H1 (cell line): ENCODE measurements around the gene ARHGEF26. TPM values are rescaled to one million over a fixed set of nuclear protein-coding genes. Genes with fewer than 3 reads are reported as not detected.
A peak's percentile ranks its signal among the peaks of the same experiment; 100 is the strongest.

Experiments used
- CTCF ChIA-PET: fragments of 300-600 bp; sonication (Branson Sonifier 250); formaldehyde crosslinking; loops from one replicate; lab custom pipeline; 2021; ENCODE audit not compliant: partially characterized antibody; lab: Charles Lee
- POLR2A ChIA-PET: fragments of 300-600 bp; sonication (Branson Sonifier 250); formaldehyde crosslinking; loops from one replicate; lab custom pipeline; 2021; ENCODE audit warnings: inconsistent platforms; ENCODE audit not compliant: partially characterized antibody; lab: Charles Lee
- DNase-seq, 2 experiments: peaks; one replicate each; pipeline versions ENCODE4 v3.0.0 to v3.0.0-alpha.2; 2010 to 2022; ENCODE audit warnings: low spot score in 2 of 2, low read depth in 1 of 2, mixed read lengths in 1 of 2
- FAIRE-seq: peaks from 2 replicates; lab custom pipeline; 2011; peaks lifted over from hg19 to GRCh38; lab: Jason Lieb, UNC
- H2AFZ ChIP-seq: 2 replicates; pipeline ENCODE4 v1.8.1; 2012; ENCODE audit warnings: low read length, inconsistent platforms
- H2AK5ac ChIP-seq: 2 replicates; pipeline ENCODE4 v1.6.1; 2013; ENCODE audit warnings: low read depth, low read length
- H2BK120ac ChIP-seq: replicated peaks from 2 replicates; pipeline ENCODE3; 2013; ENCODE audit warnings: low read depth, low read length, inconsistent platforms
- H2BK12ac ChIP-seq: 2 replicates; pipeline ENCODE4 v1.6.1; 2013; ENCODE audit warnings: low read depth, low read length
- H2BK15ac ChIP-seq: 2 replicates; pipeline ENCODE4 v1.6.1; 2013; ENCODE audit warnings: low read length
- H2BK20ac ChIP-seq: 2 replicates; pipeline ENCODE4 v1.6.1; 2013; ENCODE audit warnings: low read length
- H2BK5ac ChIP-seq: 2 replicates; pipeline ENCODE4 v1.6.1; 2013; ENCODE audit warnings: low read depth, low read length
- H3K14ac ChIP-seq: 2 replicates; pipeline ENCODE4 v1.6.1; 2013; ENCODE audit warnings: inconsistent platforms; ENCODE audit not compliant: insufficient read length
- H3K18ac ChIP-seq: 2 replicates; pipeline ENCODE4 v1.6.1; 2013; ENCODE audit warnings: low read length; ENCODE audit errors: extremely low read depth
- H3K23ac ChIP-seq: 2 replicates; pipeline ENCODE4 v1.6.1; 2013; ENCODE audit warnings: inconsistent platforms; ENCODE audit not compliant: insufficient read length
- H3K23me2 ChIP-seq: 2 replicates; pipeline ENCODE4 v1.6.1; 2013; ENCODE audit warnings: low read depth, low read length
- H3K27ac ChIP-seq: 2 replicates; pipeline ENCODE4 v1.6.1; 2011; ENCODE audit warnings: low read depth, low read length, inconsistent platforms
- H3K27me3 ChIP-seq, 4 experiments: replicated peaks in 1 of 4; 1 replicate in 1 of 4; 2 replicates in 3 of 4; pipeline versions ENCODE4 v1.6.1 to v1.8.1; 2011 to 2013; ENCODE audit warnings: low read length in 3 of 4, mild to moderate bottlenecking in 3 of 4, inconsistent platforms in 2 of 4, mixed read lengths in 2 of 4, moderate library complexity in 1 of 4; ENCODE audit not compliant: control insufficient read depth in 3 of 4, insufficient read depth in 3 of 4; ENCODE audit errors: extremely low read depth in 1 of 4
- H3K36me3 ChIP-seq, 4 experiments: 2 replicates each; pipeline versions ENCODE4 v1.6.1 to v1.8.1; 2011 to 2013; ENCODE audit warnings: mild to moderate bottlenecking in 4 of 4, low read length in 3 of 4, moderate library complexity in 2 of 4, control low read depth in 1 of 4, inconsistent platforms in 1 of 4; ENCODE audit not compliant: insufficient read depth in 4 of 4, control insufficient read depth in 2 of 4
- H3K4ac ChIP-seq: replicated peaks from 2 replicates; pipeline ENCODE3; 2013; ENCODE audit warnings: low read length, low read depth, mixed read lengths, inconsistent platforms; ENCODE audit not compliant: insufficient read length
- H3K4me1 ChIP-seq, 4 experiments: replicated peaks in 1 of 4; 1 replicate in 1 of 4; 2 replicates in 3 of 4; pipeline versions ENCODE4 v1.6.1 to v1.8.1; 2011 to 2013; ENCODE audit warnings: low read length in 3 of 4, inconsistent platforms in 2 of 4, mixed read lengths in 1 of 4; ENCODE audit not compliant: insufficient read depth in 4 of 4, control insufficient read depth in 3 of 4
- H3K4me2 ChIP-seq, 2 experiments: 2 replicates each; pipeline versions ENCODE4 v1.6.1 to v1.8.1; 2011 to 2013; ENCODE audit warnings: low read depth in 2 of 2, low read length in 2 of 2, control low read depth in 1 of 2, inconsistent platforms in 1 of 2, mild to moderate bottlenecking in 1 of 2; ENCODE audit not compliant: insufficient read depth in 1 of 2
- H3K4me3 ChIP-seq, 4 experiments: fragments of 200-600, 300-600 bp in 1 of 4; sonication (generic), shearing (Covaris generic), sonication (Bioruptor Twin) in 1 of 4; 2 replicates each; pipeline versions ENCODE4 v1.5.1 to v1.8.1; 2011 to 2016; ENCODE audit warnings: low read length in 4 of 4, low read depth in 3 of 4, control low read depth in 2 of 4, inconsistent platforms in 2 of 4, mild to moderate bottlenecking in 2 of 4, mixed read lengths in 1 of 4, moderate library complexity in 1 of 4; ENCODE audit not compliant: insufficient read depth in 2 of 4; ENCODE audit errors: extremely low read depth in 1 of 4
- H3K56ac ChIP-seq: replicated peaks from 2 replicates; pipeline ENCODE3; 2013; ENCODE audit warnings: low read depth, mild to moderate bottlenecking, mixed read lengths, low read length, inconsistent platforms; ENCODE audit not compliant: insufficient read length
- H3K79me1 ChIP-seq: 2 replicates; pipeline ENCODE4 v1.6.1; 2013; ENCODE audit warnings: low read depth, low read length, control low read depth
- H3K79me2 ChIP-seq, 2 experiments: 2 replicates each; pipeline versions ENCODE4 v1.6.1 to v1.8.1; 2012 to 2013; ENCODE audit warnings: low read length in 2 of 2, mild to moderate bottlenecking in 2 of 2, inconsistent platforms in 1 of 2; ENCODE audit not compliant: insufficient read depth in 2 of 2, control insufficient read depth in 1 of 2
- H3K9ac ChIP-seq, 4 experiments: replicated peaks in 1 of 4; 1 replicate in 1 of 4; 2 replicates in 3 of 4; pipeline versions ENCODE4 v1.6.1 to v1.8.1; 2011 to 2013; ENCODE audit warnings: low read depth in 3 of 4, low read length in 3 of 4, control low read depth in 2 of 4, mild to moderate bottlenecking in 2 of 4, moderate library complexity in 2 of 4, inconsistent platforms in 1 of 4; ENCODE audit errors: extremely low read depth in 1 of 4
- H3K9me3 ChIP-seq, 2 experiments: 2 replicates each; pipeline versions ENCODE4 v1.6.1 to v1.8.1; 2012 to 2013; ENCODE audit warnings: mild to moderate bottlenecking in 2 of 2, moderate library complexity in 2 of 2, control low read depth in 1 of 2, inconsistent platforms in 1 of 2, low read depth in 1 of 2, low read length in 1 of 2, mixed read lengths in 1 of 2; ENCODE audit not compliant: insufficient read depth in 2 of 2
- H4K20me1 ChIP-seq, 2 experiments: replicated peaks in 1 of 2; 2 replicates each; pipeline versions ENCODE3 to v1.8.1; 2011 to 2013; ENCODE audit warnings: inconsistent platforms in 2 of 2, low read length in 2 of 2, mild to moderate bottlenecking in 1 of 2; ENCODE audit not compliant: insufficient read depth in 2 of 2, control insufficient read depth in 1 of 2
- H4K5ac ChIP-seq: 2 replicates; pipeline ENCODE4 v1.6.1; 2013; ENCODE audit warnings: low read length, low read depth, mixed read lengths, inconsistent platforms; ENCODE audit not compliant: insufficient read length
- H4K8ac ChIP-seq: 2 replicates; pipeline ENCODE4 v1.8.0; 2013; ENCODE audit warnings: mild to moderate bottlenecking, moderate library complexity, low read length, inconsistent platforms; ENCODE audit not compliant: insufficient read depth; ENCODE audit errors: extremely low read depth
- H4K91ac ChIP-seq: replicated peaks from 2 replicates; pipeline ENCODE3; 2013; ENCODE audit warnings: low read length, mixed read lengths, inconsistent platforms; ENCODE audit not compliant: insufficient read length
- BRCA1 ChIP-seq: IDR thresholded peaks from 2 replicates; pipeline ENCODE4 v1.6.1; 2012; ENCODE audit warnings: low read depth, low read length, improper control_type of control experiment
- CREB1 ChIP-seq: IDR thresholded peaks from 2 replicates; pipeline ENCODE4 v1.6.1; 2012; ENCODE audit warnings: inconsistent platforms
- CTBP2 ChIP-seq: IDR thresholded peaks from 2 replicates; pipeline ENCODE4 v1.7.0; 2011; ENCODE audit warnings: borderline replicate concordance, mild to moderate bottlenecking, moderate library complexity, mixed read lengths, low read length; ENCODE audit not compliant: insufficient read depth, insufficient read length
- EGR1 ChIP-seq: IDR thresholded peaks from 2 replicates; pipeline ENCODE4 v1.6.1; 2011; ENCODE audit warnings: low read depth, low read length, borderline replicate concordance
- EZH2 ChIP-seq: fragments of 200-600 bp; sonication (generic); IDR thresholded peaks from 2 replicates; pipeline ENCODE4 v1.7.1; 2012; ENCODE audit warnings: low read depth, mild to moderate bottlenecking, moderate library complexity, low read length, inconsistent platforms; ENCODE audit not compliant: severe bottlenecking
- KDM4A ChIP-seq: IDR thresholded peaks from one replicate; pipeline ENCODE4 v1.7.1; 2012; ENCODE audit warnings: low read depth, mild to moderate bottlenecking, moderate library complexity, low read length, inconsistent platforms; ENCODE audit not compliant: severe bottlenecking
- NRF1 ChIP-seq: IDR thresholded peaks from 2 replicates; pipeline ENCODE4 v1.6.1; 2011; ENCODE audit warnings: mild to moderate bottlenecking, low read depth, low read length, improper control_type of control experiment
- POLR2AphosphoS5 ChIP-seq: IDR thresholded peaks from 2 replicates; pipeline ENCODE4 v1.6.1; 2011; ENCODE audit warnings: low read depth, low read length
- RAD21 ChIP-seq, 2 experiments: IDR thresholded peaks in 1 of 2; conservative IDR thresholded peaks in 1 of 2; 2 replicates each; pipeline ENCODE4 v1.6.1; 2011; ENCODE audit warnings: low read depth in 2 of 2, low read length in 2 of 2, improper control_type of control experiment in 1 of 2, inconsistent platforms in 1 of 2, mild to moderate bottlenecking in 1 of 2, moderate library complexity in 1 of 2
- RBBP5 ChIP-seq: IDR thresholded peaks from 2 replicates; pipeline ENCODE4 v1.7.1; 2012; ENCODE audit warnings: low read depth, mild to moderate bottlenecking, inconsistent platforms, low read length, moderate library complexity, borderline replicate concordance
- SIN3A ChIP-seq, 2 experiments: IDR thresholded peaks in 1 of 2; conservative IDR thresholded peaks in 1 of 2; 2 replicates each; pipeline ENCODE4 v1.6.1; 2011 to 2012; ENCODE audit warnings: low read length in 2 of 2, improper control_type of control experiment in 1 of 2, low read depth in 1 of 2, mild to moderate bottlenecking in 1 of 2
- SP4 ChIP-seq: IDR thresholded peaks from 2 replicates; pipeline ENCODE4 v1.6.1; 2012; ENCODE audit warnings: low read length, inconsistent platforms
- USF2 ChIP-seq: IDR thresholded peaks from 2 replicates; pipeline ENCODE4 v1.6.1; 2011; ENCODE audit warnings: low read length, improper control_type of control experiment
- WGBS, 2 experiments: shearing (Covaris generic) in 1 of 2; methylation state at CpG; one replicate each; pipeline versions ENCODE4 v1.1.6 to v1.1.7; 2013 to 2015; ENCODE audit warnings: low lambda C conversion rate in 2 of 2, mixed read lengths in 2 of 2, inconsistent platforms in 1 of 2, low coverage in 1 of 2, missing lambda C conversion rate in 1 of 2; ENCODE audit not compliant: insufficient replicate concordance in 2 of 2, insufficient coverage in 1 of 2, insufficient read length in 1 of 2; ENCODE audit errors: extremely low coverage in 1 of 2, missing lambda C conversion rate in 1 of 2; 5-methylcytosine and 5-hydroxymethylcytosine counted together
- polyA plus RNA-seq, 7 experiments: library from polyadenylated mRNA; depleted of rRNA in 3 of 7; stranded (reverse) in 5 of 7; unstranded in 2 of 7; fragments of >200 nt in 5 of 7; fragments of 200-250 nt in 2 of 7; gene quantifications; 1 replicate in 5 of 7; 2 replicates in 1 of 7; 4 replicates in 1 of 7; pipeline versions ENCODE4 v1.2.1 to v1.2.3, GENCODE V29; 2011 to 2013; ENCODE audit warnings: missing spikeins in 2 of 7, mixed read lengths in 2 of 7
- total RNA-seq: library from RNA; stranded (reverse); fragmentation: NEBNext Ultra II Directional; extraction: Animal tissue kit (Norgen Biotek cat#: 25700); gene quantifications from 2 replicates; pipeline ENCODE4 v1.2.1, GENCODE V29; 2021

ARHGEF26 gene
- total and polyA plus RNA-seq, 2 of the 8 experiments (the other 6 are each of a cell fraction or from before 2014, with no cell fraction given), result 3.1 to 15.6 TPM

- no peak overlapping the region for H2BK120ac ChIP-seq
- no peak overlapping the region for H2BK5ac ChIP-seq
- peaks cover 0 to 8% (median 3%) of the 10 kb centered on the region in 4 experiments; a peak in 4 of 7 replicates for H3K4me1 ChIP-seq
- peaks cover 0 to 1% (median 0%) of the 10 kb centered on the region in 4 experiments; a peak in 1 of 7 replicates for H3K27me3 ChIP-seq
- H2BK20ac ChIP-seq, result no peak overlapping the region
- peaks cover 0 to 6% (median 1%) of the 10 kb centered on the region in 4 experiments; a peak in 2 of 8 replicates for H3K36me3 ChIP-seq
- no peak overlapping the region for H3K4me2 ChIP-seq
- no peaks in the 10 kb centered on the region for H3K79me1 ChIP-seq
- H3K27ac ChIP-seq, result no peak overlapping the region
- no peak overlapping the region for H2AFZ ChIP-seq
- no peak overlapping the region for H4K91ac ChIP-seq
- peak; percentile 66 for FAIRE-seq
- no peak overlapping the region for H3K56ac ChIP-seq
- no peak overlapping the region for H3K4ac ChIP-seq
- no peaks in the 10 kb centered on the region for H3K79me2 ChIP-seq
- ChIA-PET CTCF (interaction anchor here (1.6 kb wide), 1 partner anchor 26 kb away, joined by 4 read pairs; no protein-coding TSS in a partner anchor), POLR2A (no interaction called here)
- H3K4me3 ChIP-seq, result no peak overlapping the region
- H3K9ac ChIP-seq, result no peak overlapping the region
- H4K8ac ChIP-seq, result no peak overlapping the region
- no peak overlapping the region for H2BK12ac ChIP-seq
- H2BK15ac ChIP-seq, result no peak overlapping the region
- no peak overlapping the region for H2AK5ac ChIP-seq
- no peak for DNase-seq
- no peaks in the 10 kb centered on the region for H3K9me3 ChIP-seq
- no peak overlapping the region for H3K18ac ChIP-seq
- no peak overlapping the region for H4K5ac ChIP-seq
- peaks cover 0 to under 1% of the 10 kb centered on the region in 2 experiments for H4K20me1 ChIP-seq
- no peak overlapping the region for H3K23ac ChIP-seq
- H3K14ac ChIP-seq, result no peak overlapping the region
- no peaks in the 10 kb centered on the region for H3K23me2 ChIP-seq
- 91% methylated on average over 4 of the region's 4 CpGs; no CpG with 5 or more reads in 1 of the 2 experiments for WGBS, 2 experiments
- no peak for TF ChIP-seq BRCA1
- TF ChIP-seq SIN3A (conservative IDR thresholded peaks at IDR 0.05 in 1 of 2, IDR thresholded peaks at IDR 0.05 in 1 of 2; ENCODE audit: low read depth in 1 of 2, low read length in 2 of 2), result no peak
- no peak for TF ChIP-seq NRF1
- no peak for TF ChIP-seq CTBP2
- TF ChIP-seq POLR2AphosphoS5, result no peak
- no peak for TF ChIP-seq SP4
- TF ChIP-seq CREB1, result no peak
- no peak for TF ChIP-seq EGR1
- no peak for TF ChIP-seq RAD21 (IDR thresholded peaks at IDR 0.05 in 1 of 2, conservative IDR thresholded peaks at IDR 0.05 in 1 of 2; ENCODE audit: low read depth in 2 of 2, low read length in 2 of 2)
- no peak for TF ChIP-seq EZH2
- no peak for TF ChIP-seq RBBP5
- no peak for TF ChIP-seq USF2
- no peak for TF ChIP-seq KDM4A
Observed at GRCh38 chr3:154149286-154149685, 28.1 kb downstream of the ARHGEF26 start.
